WTC11 (cell line): ENCODE measurements around the gene INPP4A.

Experiments
- RELA ChIP-seq: sonication (generic); formaldehyde crosslinking; IDR thresholded peaks from 2 replicates; pipeline ENCODE4 v1.8.1; 2022; ENCODE audit warnings: missing genetic modification reagents, mild to moderate bottlenecking, borderline replicate concordance
- TP53 ChIP-seq: sonication (generic); formaldehyde crosslinking; IDR thresholded peaks from 2 replicates; pipeline ENCODE4 v1.8.1; 2023; ENCODE audit warnings: mild to moderate bottlenecking, missing genetic modification reagents
- ZBTB21 ChIP-seq: sonication (generic); formaldehyde crosslinking; IDR thresholded peaks from 2 replicates; pipeline ENCODE4 v1.8.1; 2023; ENCODE audit warnings: mild to moderate bottlenecking, missing genetic modification reagents, borderline replicate concordance
- ZNF232 ChIP-seq: sonication (generic); formaldehyde crosslinking; IDR thresholded peaks from 2 replicates; pipeline ENCODE4 v1.8.0; 2022; ENCODE audit warnings: mild to moderate bottlenecking, missing genetic modification reagents
- TF ChIP-seq, protein P1 (sequence below): fragments of 200-600 bp; IDR thresholded peaks from 2 replicates; pipeline ENCODE4 v1.8.0; 2022; ENCODE audit warnings: antibody characterized with exemption
- TF ChIP-seq, protein P2 (sequence below): sonication (generic); formaldehyde crosslinking; IDR thresholded peaks from 2 replicates; pipeline ENCODE4 v1.8.1; 2022; ENCODE audit warnings: missing genetic modification reagents, borderline replicate concordance
- TF ChIP-seq, protein P3 (sequence below): sonication (generic); formaldehyde crosslinking; IDR thresholded peaks from 2 replicates; pipeline ENCODE4 v1.8.0; 2022; ENCODE audit warnings: mild to moderate bottlenecking, missing genetic modification reagents
- TF ChIP-seq, protein P4 (sequence below): sonication (generic); formaldehyde crosslinking; IDR thresholded peaks from 2 replicates; pipeline ENCODE4 v1.8.1; 2023; ENCODE audit warnings: mild to moderate bottlenecking, moderate library complexity, missing genetic modification reagents

DNA sequence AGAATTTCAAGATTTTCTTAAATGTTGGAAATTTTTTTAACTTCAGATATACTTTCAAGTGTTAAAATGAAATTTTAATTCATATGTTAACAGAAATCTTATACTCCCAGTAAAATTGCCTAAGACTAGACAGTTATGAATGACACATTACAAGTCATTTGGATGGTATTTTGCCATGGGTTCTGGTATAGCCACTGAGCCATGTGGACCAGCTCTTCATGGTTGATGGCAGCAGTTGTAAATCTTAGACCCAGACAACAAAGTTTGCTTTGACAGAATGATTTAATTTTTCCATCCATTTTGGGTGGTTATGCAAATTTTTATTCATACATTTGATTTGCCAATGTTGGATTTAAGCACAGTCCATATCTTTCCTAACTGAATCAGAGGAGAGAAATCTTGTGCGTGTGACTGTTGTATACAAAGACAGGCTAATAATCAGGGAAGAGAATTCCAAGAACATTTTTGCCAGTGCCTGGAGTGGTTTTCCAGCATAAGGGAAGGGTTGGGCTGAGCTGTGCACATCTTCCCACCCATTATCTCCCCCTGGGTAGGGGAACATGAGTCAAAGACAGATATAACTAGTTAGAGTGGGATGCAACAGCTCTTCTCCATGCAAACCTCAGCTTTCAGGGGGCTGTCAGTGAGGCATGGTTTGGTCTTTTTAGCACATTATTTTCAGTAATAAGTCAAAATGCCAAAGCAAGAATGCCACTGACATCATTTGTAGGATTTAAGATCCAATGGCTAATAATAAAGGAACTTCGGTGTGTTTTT, 28.1 kb upstream of the INPP4A start:
- no peak for TF ChIP-seq RELA (CRISPR knock-in tag)
- TF ChIP-seq, protein P1, sequence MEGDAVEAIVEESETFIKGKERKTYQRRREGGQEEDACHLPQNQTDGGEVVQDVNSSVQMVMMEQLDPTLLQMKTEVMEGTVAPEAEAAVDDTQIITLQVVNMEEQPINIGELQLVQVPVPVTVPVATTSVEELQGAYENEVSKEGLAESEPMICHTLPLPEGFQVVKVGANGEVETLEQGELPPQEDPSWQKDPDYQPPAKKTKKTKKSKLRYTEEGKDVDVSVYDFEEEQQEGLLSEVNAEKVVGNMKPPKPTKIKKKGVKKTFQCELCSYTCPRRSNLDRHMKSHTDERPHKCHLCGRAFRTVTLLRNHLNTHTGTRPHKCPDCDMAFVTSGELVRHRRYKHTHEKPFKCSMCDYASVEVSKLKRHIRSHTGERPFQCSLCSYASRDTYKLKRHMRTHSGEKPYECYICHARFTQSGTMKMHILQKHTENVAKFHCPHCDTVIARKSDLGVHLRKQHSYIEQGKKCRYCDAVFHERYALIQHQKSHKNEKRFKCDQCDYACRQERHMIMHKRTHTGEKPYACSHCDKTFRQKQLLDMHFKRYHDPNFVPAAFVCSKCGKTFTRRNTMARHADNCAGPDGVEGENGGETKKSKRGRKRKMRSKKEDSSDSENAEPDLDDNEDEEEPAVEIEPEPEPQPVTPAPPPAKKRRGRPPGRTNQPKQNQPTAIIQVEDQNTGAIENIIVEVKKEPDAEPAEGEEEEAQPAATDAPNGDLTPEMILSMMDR, result no peak
- TF ChIP-seq TP53 (CRISPR knock-in tag), result no peak
- TF ChIP-seq, protein P2, sequence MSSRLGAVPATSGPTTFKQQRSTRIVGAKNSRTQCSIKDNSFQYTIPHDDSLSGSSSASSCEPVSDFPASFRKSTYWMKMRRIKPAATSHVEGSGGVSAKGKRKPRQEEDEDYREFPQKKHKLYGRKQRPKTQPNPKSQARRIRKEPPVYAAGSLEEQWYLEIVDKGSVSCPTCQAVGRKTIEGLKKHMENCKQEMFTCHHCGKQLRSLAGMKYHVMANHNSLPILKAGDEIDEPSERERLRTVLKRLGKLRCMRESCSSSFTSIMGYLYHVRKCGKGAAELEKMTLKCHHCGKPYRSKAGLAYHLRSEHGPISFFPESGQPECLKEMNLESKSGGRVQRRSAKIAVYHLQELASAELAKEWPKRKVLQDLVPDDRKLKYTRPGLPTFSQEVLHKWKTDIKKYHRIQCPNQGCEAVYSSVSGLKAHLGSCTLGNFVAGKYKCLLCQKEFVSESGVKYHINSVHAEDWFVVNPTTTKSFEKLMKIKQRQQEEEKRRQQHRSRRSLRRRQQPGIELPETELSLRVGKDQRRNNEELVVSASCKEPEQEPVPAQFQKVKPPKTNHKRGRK (CRISPR knock-in tag), result no peak
- TF ChIP-seq, protein P3, sequence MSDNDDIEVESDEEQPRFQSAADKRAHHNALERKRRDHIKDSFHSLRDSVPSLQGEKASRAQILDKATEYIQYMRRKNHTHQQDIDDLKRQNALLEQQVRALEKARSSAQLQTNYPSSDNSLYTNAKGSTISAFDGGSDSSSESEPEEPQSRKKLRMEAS (CRISPR knock-in tag), result no peak
- no peak for TF ChIP-seq ZBTB21
- no peak for TF ChIP-seq ZNF232 (CRISPR knock-in tag)
- TF ChIP-seq, protein P4, sequence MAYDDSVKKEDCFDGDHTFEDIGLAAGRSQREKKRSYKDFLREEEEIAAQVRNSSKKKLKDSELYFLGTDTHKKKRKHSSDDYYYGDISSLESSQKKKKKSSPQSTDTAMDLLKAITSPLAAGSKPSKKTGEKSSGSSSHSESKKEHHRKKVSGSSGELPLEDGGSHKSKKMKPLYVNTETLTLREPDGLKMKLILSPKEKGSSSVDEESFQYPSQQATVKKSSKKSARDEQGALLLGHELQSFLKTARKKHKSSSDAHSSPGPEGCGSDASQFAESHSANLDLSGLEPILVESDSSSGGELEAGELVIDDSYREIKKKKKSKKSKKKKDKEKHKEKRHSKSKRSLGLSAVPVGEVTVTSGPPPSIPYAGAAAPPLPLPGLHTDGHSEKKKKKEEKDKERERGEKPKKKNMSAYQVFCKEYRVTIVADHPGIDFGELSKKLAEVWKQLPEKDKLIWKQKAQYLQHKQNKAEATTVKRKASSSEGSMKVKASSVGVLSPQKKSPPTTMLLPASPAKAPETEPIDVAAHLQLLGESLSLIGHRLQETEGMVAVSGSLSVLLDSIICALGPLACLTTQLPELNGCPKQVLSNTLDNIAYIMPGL, result no peak
